ENCODE results near the gene DLGAP4.

DLGAP4 gene

GRCh38 chr20:36465109-36466080, 159.3 kb downstream of the DLGAP4 start:
- DNase-seq (ENCODE audit: low read depth, low spot score) = peak; percentile 73
- no peak overlapping the region for H3K9ac ChIP-seq (ENCODE audit: insufficient read length, low read depth)
- H3K4me1 ChIP-seq (ENCODE audit: insufficient read depth, insufficient read length) = peaks cover 24% of the 10 kb centered on the region
- H3K27me3 ChIP-seq (ENCODE audit: insufficient read depth, insufficient read length) = no peaks in the 10 kb centered on the region
- H3K36me3 ChIP-seq (ENCODE audit: insufficient read depth, insufficient read length, low read length) = peaks cover 38% of the 10 kb centered on the region
- TF ChIP-seq YY1 (IDR thresholded peaks at IDR 0.05; ENCODE audit: insufficient read depth, insufficient read length) (no peak), ZNF274 (IDR thresholded peaks at IDR 0.05; ENCODE audit: low read depth, low read length) (no peak), SUZ12 (IDR thresholded peaks at IDR 0.05; ENCODE audit: extremely low read depth, insufficient read depth, insufficient read length) (no peak)
- no peaks in the 10 kb centered on the region for H3K9me3 ChIP-seq (ENCODE audit: insufficient read depth, low read length)
- no peak overlapping the region for H3K4me3 ChIP-seq (ENCODE audit: insufficient read length, low read depth)

- no peak overlapping the region for H3K4me3 ChIP-seq (ENCODE audit: insufficient read length, low read depth)
These were observed 159.9 kb downstream of the DLGAP4 start for GRCh38 chr20:36466089-36466488.

GRCh38 chr20:36467076-36467999, 161.2 kb downstream of the DLGAP4 start:
- H3K27me3 ChIP-seq (ENCODE audit: insufficient read depth, insufficient read length) = no peaks in the 10 kb centered on the region
- H3K4me1 ChIP-seq (ENCODE audit: insufficient read depth, insufficient read length) = peaks cover 22% of the 10 kb centered on the region
- no peaks in the 10 kb centered on the region for H3K9me3 ChIP-seq (ENCODE audit: insufficient read depth, low read length)
- no peak for TF ChIP-seq YY1 (IDR thresholded peaks at IDR 0.05; ENCODE audit: insufficient read depth, insufficient read length)
- no peak for TF ChIP-seq SUZ12 (IDR thresholded peaks at IDR 0.05; ENCODE audit: extremely low read depth, insufficient read depth, insufficient read length)
- TF ChIP-seq ZNF274 (IDR thresholded peaks at IDR 0.05; ENCODE audit: low read depth, low read length) = no peak
- H3K4me3 ChIP-seq (ENCODE audit: insufficient read length, low read depth) = no peak overlapping the region
- H3K9ac ChIP-seq (ENCODE audit: insufficient read length, low read depth) = no peak overlapping the region
- no peak for DNase-seq (ENCODE audit: low read depth, low spot score)
- peaks cover 44% of the 10 kb centered on the region for H3K36me3 ChIP-seq (ENCODE audit: insufficient read depth, insufficient read length, low read length)

More at GRCh38 chr20:36466089-36466488, 159.9 kb downstream of the DLGAP4 start:
- TF ChIP-seq YY1 (IDR thresholded peaks at IDR 0.05; ENCODE audit: insufficient read depth, insufficient read length) (no peak), SUZ12 (IDR thresholded peaks at IDR 0.05; ENCODE audit: extremely low read depth, insufficient read depth, insufficient read length) (no peak), ZNF274 (IDR thresholded peaks at IDR 0.05; ENCODE audit: low read depth, low read length) (no peak)
- DNase-seq (ENCODE audit: low read depth, low spot score) = no peak
- Histone ChIP-seq H3K27me3 (ENCODE audit: insufficient read depth, insufficient read length) (no peaks in the 10 kb centered on the region), H3K36me3 (ENCODE audit: insufficient read depth, insufficient read length, low read length) (peaks cover 44% of the 10 kb centered on the region), H3K4me1 (ENCODE audit: insufficient read depth, insufficient read length) (peaks cover 22% of the 10 kb centered on the region), H3K9ac (ENCODE audit: insufficient read length, low read depth) (no peak overlapping the region), H3K9me3 (ENCODE audit: insufficient read depth, low read length) (no peaks in the 10 kb centered on the region)

GRCh38 chr20:36468149-36469000, 162.2 kb downstream of the DLGAP4 start:
- peaks cover 24% of the 10 kb centered on the region for H3K4me1 ChIP-seq (ENCODE audit: insufficient read depth, insufficient read length)
- DNase-seq (ENCODE audit: low read depth, low spot score) = no peak

GRCh38 chr20:36469973-36470372, 163.8 kb downstream of the DLGAP4 start:
- no peak for DNase-seq (ENCODE audit: low read depth, low spot score)
- peaks cover 29% of the 10 kb centered on the region for H3K4me1 ChIP-seq (ENCODE audit: insufficient read depth, insufficient read length)
- no peak overlapping the region for H3K4me3 ChIP-seq (ENCODE audit: insufficient read length, low read depth)
- peaks cover 51% of the 10 kb centered on the region for H3K36me3 ChIP-seq (ENCODE audit: insufficient read depth, insufficient read length, low read length)
- TF ChIP-seq SUZ12 (IDR thresholded peaks at IDR 0.05; ENCODE audit: extremely low read depth, insufficient read depth, insufficient read length) = no peak
- TF ChIP-seq ZNF274 (IDR thresholded peaks at IDR 0.05; ENCODE audit: low read depth, low read length) = no peak
- no peak for TF ChIP-seq YY1 (IDR thresholded peaks at IDR 0.05; ENCODE audit: insufficient read depth, insufficient read length)
- no peak overlapping the region for H3K9ac ChIP-seq (ENCODE audit: insufficient read length, low read depth)
- no peaks in the 10 kb centered on the region for H3K9me3 ChIP-seq (ENCODE audit: insufficient read depth, low read length)
- no peaks in the 10 kb centered on the region for H3K27me3 ChIP-seq (ENCODE audit: insufficient read depth, insufficient read length)

More at GRCh38 chr20:36468149-36469000, 162.2 kb downstream of the DLGAP4 start:
- TF ChIP-seq ZNF274 (IDR thresholded peaks at IDR 0.05; ENCODE audit: low read depth, low read length) (no peak), SUZ12 (IDR thresholded peaks at IDR 0.05; ENCODE audit: extremely low read depth, insufficient read depth, insufficient read length) (no peak), YY1 (IDR thresholded peaks at IDR 0.05; ENCODE audit: insufficient read depth, insufficient read length) (no peak)
- no peak overlapping the region for H3K9ac ChIP-seq (ENCODE audit: insufficient read length, low read depth)
- peaks cover 44% of the 10 kb centered on the region for H3K36me3 ChIP-seq (ENCODE audit: insufficient read depth, insufficient read length, low read length)
- no peak overlapping the region for H3K4me3 ChIP-seq (ENCODE audit: insufficient read length, low read depth)
- H3K27me3 ChIP-seq (ENCODE audit: insufficient read depth, insufficient read length) = no peaks in the 10 kb centered on the region
- no peaks in the 10 kb centered on the region for H3K9me3 ChIP-seq (ENCODE audit: insufficient read depth, low read length)

- TF ChIP-seq ZNF274 (IDR thresholded peaks at IDR 0.05; ENCODE audit: low read depth, low read length) (no peak), SUZ12 (IDR thresholded peaks at IDR 0.05; ENCODE audit: extremely low read depth, insufficient read depth, insufficient read length) (no peak), YY1 (IDR thresholded peaks at IDR 0.05; ENCODE audit: insufficient read depth, insufficient read length) (no peak)
- Histone ChIP-seq H3K27me3 (ENCODE audit: insufficient read depth, insufficient read length) (no peaks in the 10 kb centered on the region), H3K9me3 (ENCODE audit: insufficient read depth, low read length) (no peaks in the 10 kb centered on the region), H3K4me3 (ENCODE audit: insufficient read length, low read depth) (no peak overlapping the region), H3K4me1 (ENCODE audit: insufficient read depth, insufficient read length) (peaks cover 23% of the 10 kb centered on the region), H3K9ac (ENCODE audit: insufficient read length, low read depth) (no peak overlapping the region), H3K36me3 (ENCODE audit: insufficient read depth, insufficient read length, low read length) (peaks cover 51% of the 10 kb centered on the region)
- DNase-seq (ENCODE audit: low read depth, low spot score) = no peak
These were observed 165.9 kb downstream of the DLGAP4 start for GRCh38 chr20:36471885-36472636.
